Smooth muscle cell (in vitro differentiated cells): ENCODE results near the gene ACTN1. TPM values are rescaled to one million over a fixed set of nuclear protein-coding genes. Genes with fewer than 3 reads are reported as not detected.

Experiments used
- DNase-seq: peaks from one replicate; lab custom pipeline; 2025; ENCODE audit not compliant: unreplicated experiment; lab: John Stamatoyannopoulos, UW
- H2AFZ ChIP-seq: fragments of 200-600 bp; sonication (generic); 2 replicates; pipeline ENCODE4 v1.6.0; 2016; ENCODE audit warnings: antibody characterized with exemption, low read depth, mild to moderate bottlenecking
- H3F3A ChIP-seq: fragments of 200-600 bp; sonication (generic); 2 replicates; pipeline ENCODE4 v1.6.0; 2017; ENCODE audit warnings: antibody characterized with exemption, low read depth
- H3K27ac ChIP-seq: fragments of 200-600 bp; sonication (generic); 2 replicates; pipeline ENCODE4 v1.5.1; 2016; ENCODE audit warnings: low read depth, mild to moderate bottlenecking
- H3K27me3 ChIP-seq: fragments of 200-600 bp; sonication (generic); 2 replicates; pipeline ENCODE4 v1.6.1; 2016; ENCODE audit warnings: low read depth, mild to moderate bottlenecking
- H3K36me3 ChIP-seq: fragments of 200-600 bp; sonication (generic); 2 replicates; pipeline ENCODE4 v1.5.1; 2016; ENCODE audit warnings: low read depth
- H3K4me1 ChIP-seq: fragments of 200-600 bp; sonication (generic); 2 replicates; pipeline ENCODE4 v1.5.1; 2016; ENCODE audit warnings: low read depth
- H3K4me2 ChIP-seq: fragments of 200-600 bp; sonication (generic); 2 replicates; pipeline ENCODE4 v1.6.0; 2016; ENCODE audit warnings: mild to moderate bottlenecking
- H3K4me3 ChIP-seq: fragments of 200-600 bp; sonication (generic); 2 replicates; pipeline ENCODE4 v1.5.1; 2016; ENCODE audit warnings: mild to moderate bottlenecking
- H3K79me2 ChIP-seq: fragments of 200-600 bp; sonication (generic); 2 replicates; pipeline ENCODE4 v1.6.0; 2016; ENCODE audit warnings: low read depth, mild to moderate bottlenecking
- H3K9ac ChIP-seq: fragments of 200-600 bp; sonication (generic); 2 replicates; pipeline ENCODE4 v1.6.0; 2016; ENCODE audit warnings: low read depth
- H3K9me3 ChIP-seq: fragments of 200-600 bp; sonication (generic); replicated peaks from 2 replicates; pipeline ENCODE4 v1.5.1; 2016; ENCODE audit warnings: low read depth
- H4K20me1 ChIP-seq: fragments of 200-600 bp; sonication (generic); 2 replicates; pipeline ENCODE4 v1.6.0; 2016; ENCODE audit warnings: low read depth
- CTCF ChIP-seq: fragments of 200-600 bp; sonication (generic); IDR thresholded peaks from 2 replicates; pipeline ENCODE4 v1.5.1; 2017; ENCODE audit warnings: borderline replicate concordance, mild to moderate bottlenecking, antibody characterized with exemption; ENCODE audit not compliant: insufficient read depth, poor library complexity, severe bottlenecking
- WGBS: methylation state at CpG from one replicate; pipeline ENCODE4 v1.1.7; 2016; ENCODE audit warnings: low lambda C conversion rate; 5-methylcytosine and 5-hydroxymethylcytosine counted together
- polyA plus RNA-seq: library from polyadenylated mRNA; unstranded; fragments of >200 nt; fragmentation: Nextera tagmentation; extraction: Ambion mirVana; gene quantifications from 2 replicates; pipeline ENCODE4 v1.2.1, GENCODE V29; 2016
- total RNA-seq: library from RNA; depleted of rRNA; stranded (reverse); fragments of >200 nt; gene quantifications from 2 replicates; pipeline ENCODE4 v1.2.3, GENCODE V29; 2014

Gene ACTN1
- total and polyA plus RNA-seq, 2 experiments from 2014 or later, result 422 to 806 TPM

DNA sequence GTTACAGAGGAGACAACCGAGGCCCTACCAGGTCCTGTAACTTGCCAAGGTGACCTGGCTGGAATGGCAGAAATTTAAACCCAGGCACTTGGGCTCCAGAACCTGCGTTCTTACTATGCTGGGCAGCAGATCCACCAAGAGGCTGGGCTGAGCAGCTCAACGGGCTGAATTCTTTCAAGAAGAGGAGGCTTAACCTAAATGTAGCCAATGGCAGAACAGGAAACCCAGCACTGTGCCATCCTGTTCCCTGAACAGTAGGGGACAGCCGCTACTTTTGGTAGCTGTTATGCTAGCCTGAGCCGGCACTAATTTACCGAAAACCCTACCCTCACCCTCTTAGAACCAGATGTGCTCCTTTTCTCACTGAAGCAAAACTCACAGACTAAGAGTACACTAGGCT, 86.1 kb downstream of the ACTN1 start:
- H3K27me3 ChIP-seq, result no peaks in the 10 kb centered on the region
- H3K27ac ChIP-seq, result peak overlapping the region; percentile 70
- peaks cover 30% of the 10 kb centered on the region for H3K79me2 ChIP-seq
- H3K9ac ChIP-seq, result no peak overlapping the region
- H3K36me3 ChIP-seq, result peaks cover 43% of the 10 kb centered on the region
- no peak overlapping the region for H3K4me2 ChIP-seq
- H3F3A ChIP-seq, result peaks cover 69% of the 10 kb centered on the region
- no peak overlapping the region for H2AFZ ChIP-seq
- peaks cover 100% of the 10 kb centered on the region for H4K20me1 ChIP-seq
- WGBS, result 95% methylated on average over 6 of the region's 6 CpGs
- no peak for TF ChIP-seq CTCF
- no peaks in the 10 kb centered on the region for H3K4me1 ChIP-seq
- no peak overlapping the region for H3K4me3 ChIP-seq
- H3K9me3 ChIP-seq, result no peaks in the 10 kb centered on the region
- DNase-seq, result no peak

- Histone ChIP-seq H3K4me2 (no peak overlapping the region), H3K27me3 (no peaks in the 10 kb centered on the region), H3K36me3 (peaks cover 40% of the 10 kb centered on the region), H3K4me3 (no peak overlapping the region), H4K20me1 (peaks cover 99% of the 10 kb centered on the region), H3K27ac (peak overlapping the region; percentile 70), H2AFZ (no peak overlapping the region), H3K79me2 (peaks cover 30% of the 10 kb centered on the region), H3F3A (peaks cover 66% of the 10 kb centered on the region), H3K9me3 (no peaks in the 10 kb centered on the region), H3K4me1 (no peaks in the 10 kb centered on the region), H3K9ac (no peak overlapping the region)
- WGBS, result 85% methylated on average over 16 of the region's 21 CpGs
- no peak for DNase-seq
- TF ChIP-seq CTCF, result no peak
These were observed 87.0 kb downstream of the ACTN1 start for GRCh38 chr14:68891851-68892660.

DNA sequence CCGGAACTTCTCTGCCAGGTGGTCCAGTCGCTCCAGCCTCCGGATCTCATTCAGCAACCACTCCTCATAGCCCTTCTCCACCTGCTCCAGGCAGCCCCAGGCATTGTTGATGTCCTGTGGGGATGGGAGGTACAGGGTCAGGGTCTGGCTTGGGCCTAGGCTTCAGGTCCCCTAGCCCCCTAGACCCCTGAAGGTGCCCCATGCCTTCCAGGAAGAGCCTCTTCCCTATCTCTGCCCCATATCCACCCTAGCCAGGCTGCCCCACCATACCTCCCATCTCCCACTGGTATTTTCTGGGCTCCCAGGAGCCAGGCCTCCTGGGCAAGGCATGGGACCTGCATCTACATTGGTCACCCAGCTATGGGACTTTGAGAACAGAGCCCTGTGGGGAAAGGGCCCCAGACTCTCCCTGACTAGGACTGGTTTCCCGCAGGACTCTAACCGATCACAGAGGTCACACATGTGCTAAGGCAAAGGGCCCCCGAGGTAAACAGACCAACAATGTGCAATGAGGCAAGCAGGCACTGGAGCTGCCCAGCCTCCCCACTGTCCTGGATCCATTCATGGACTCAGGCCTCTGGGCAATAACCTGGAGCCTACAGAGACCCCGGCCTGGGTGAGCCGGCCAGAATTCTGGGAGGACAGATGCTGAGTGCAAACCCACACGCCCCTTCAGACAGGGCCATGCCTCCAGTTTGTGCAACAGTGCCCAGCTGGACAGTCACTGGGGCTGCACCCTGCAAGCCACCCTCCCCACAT, 88.8 kb downstream of the ACTN1 start:
- Histone ChIP-seq H3K79me2 (peaks cover 24% of the 10 kb centered on the region), H3K9ac (no peak overlapping the region), H4K20me1 (peaks cover 99% of the 10 kb centered on the region), H3K4me1 (no peaks in the 10 kb centered on the region), H3K4me2 (no peak overlapping the region), H3K27ac (peak overlapping the region; percentile 70), H3K27me3 (no peaks in the 10 kb centered on the region), H3K9me3 (no peaks in the 10 kb centered on the region), H3K36me3 (peaks cover 42% of the 10 kb centered on the region), H3F3A (peaks cover 59% of the 10 kb centered on the region), H3K4me3 (no peak overlapping the region), H2AFZ (no peak overlapping the region)
- 94% methylated on average over 9 of the region's 9 CpGs for WGBS
- no peak for DNase-seq
- no peak for TF ChIP-seq CTCF
